HuH-7 (cell line): ENCODE data around the gene EPS8.

ENCODE experiments used
- DNase-seq: peaks from one replicate; pipeline ENCODE4 v3.0.0; 2011; ENCODE audit warnings: low spot score

Gene EPS8

DNA sequence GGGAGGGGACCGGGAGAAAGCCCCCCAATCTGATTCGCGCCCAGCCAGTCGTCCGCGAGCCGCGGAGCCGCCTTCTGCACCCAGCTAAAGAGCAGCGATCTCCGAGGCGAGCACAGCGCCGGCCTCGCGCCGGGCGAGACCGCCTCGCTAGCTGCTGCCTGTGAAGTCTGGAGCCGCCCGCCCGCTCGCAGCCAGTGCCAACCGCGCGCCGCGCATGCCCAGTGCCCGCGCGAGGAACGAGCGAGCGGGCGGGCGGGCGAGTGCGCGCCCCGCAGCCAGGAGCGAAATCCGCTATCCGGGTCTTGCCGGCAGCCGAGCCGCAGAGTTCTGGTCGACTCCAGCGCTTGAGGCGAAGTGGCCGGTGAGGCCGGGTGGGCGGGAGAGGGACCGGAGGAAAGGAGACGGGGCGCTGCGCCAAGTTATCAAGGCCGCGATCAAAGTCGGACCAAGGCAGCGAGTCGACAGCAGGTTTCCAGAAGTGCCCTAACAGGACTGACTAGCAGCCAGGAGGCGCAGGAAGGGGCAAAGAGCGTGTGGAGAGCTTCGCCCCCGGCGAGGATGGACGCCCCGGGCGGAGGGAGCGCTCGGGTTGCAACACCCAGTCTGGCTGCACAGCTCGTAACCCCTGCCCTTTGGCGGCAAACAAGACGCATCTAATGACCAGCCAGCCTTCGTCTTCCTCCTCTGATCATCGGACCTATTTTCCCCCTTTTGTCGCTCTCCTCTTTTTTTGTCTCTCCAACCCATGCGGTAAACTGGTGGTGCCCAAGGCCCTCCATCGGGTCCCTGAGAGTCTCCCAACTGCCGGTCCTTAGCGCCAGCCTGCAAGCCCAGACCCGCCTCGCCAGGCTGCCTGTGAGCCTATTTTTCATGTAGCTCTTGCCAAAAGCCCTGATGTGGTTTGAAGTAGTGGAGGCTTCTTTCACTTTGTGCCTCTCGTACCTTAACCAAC, at the start of gene EPS8:
Gene EPS8 (minus strand): TSS at position 169 of the 952 bp plus-strand sequence. CDS start 106,437 bp downstream, outside the sequence.
- peak; percentile 72 for DNase-seq

DNA sequence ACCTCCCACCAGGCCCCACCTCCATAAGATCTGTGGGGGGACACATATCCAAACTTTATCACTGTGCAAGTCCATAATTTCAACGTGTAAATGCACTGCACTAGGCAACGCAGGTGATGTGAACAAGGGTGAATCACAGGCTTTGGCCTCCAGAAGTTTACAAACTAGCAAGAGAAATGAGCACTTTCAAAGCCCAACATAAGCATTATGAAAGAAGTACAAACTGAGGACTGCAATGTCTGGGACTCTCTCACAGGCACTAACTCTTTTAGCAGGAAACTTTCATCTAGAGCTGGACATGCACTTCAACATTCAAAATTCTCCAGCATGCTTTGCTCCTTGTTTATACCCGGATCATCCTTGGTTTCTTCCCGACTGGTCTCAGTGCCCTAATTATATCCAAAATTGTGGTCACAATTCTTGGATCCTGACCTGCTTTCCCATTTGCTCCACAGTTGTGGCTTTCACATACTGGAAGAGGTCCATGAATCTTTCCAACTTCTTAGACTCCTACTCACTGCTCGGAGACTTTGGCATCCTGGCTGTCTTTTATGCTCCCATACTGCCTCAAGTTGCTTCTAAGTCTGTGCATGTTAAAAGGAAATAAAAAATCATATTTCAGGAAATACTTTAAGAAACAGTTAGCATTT, 48.1 kb upstream of the EPS8 start:
- no peak for DNase-seq

DNA sequence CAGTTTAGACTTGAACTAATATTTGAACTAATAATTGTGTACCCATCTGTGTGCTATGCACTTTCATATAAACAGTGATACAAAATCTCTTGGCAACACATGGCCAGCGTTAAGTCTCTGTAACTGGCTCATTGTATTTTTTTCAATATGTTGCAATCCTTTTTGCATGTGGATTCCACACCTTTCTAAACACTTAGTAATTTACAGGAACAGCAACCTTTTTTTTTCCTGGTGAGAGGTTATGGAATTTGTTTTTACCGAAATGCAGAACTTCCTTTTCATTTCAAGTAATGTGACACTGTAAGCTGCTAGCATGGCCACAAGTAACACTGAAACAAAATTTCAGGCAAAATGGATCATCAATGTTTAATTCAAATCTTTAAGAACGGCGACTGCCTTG, 45.4 kb upstream of the EPS8 start:
- no peak for DNase-seq

DNA sequence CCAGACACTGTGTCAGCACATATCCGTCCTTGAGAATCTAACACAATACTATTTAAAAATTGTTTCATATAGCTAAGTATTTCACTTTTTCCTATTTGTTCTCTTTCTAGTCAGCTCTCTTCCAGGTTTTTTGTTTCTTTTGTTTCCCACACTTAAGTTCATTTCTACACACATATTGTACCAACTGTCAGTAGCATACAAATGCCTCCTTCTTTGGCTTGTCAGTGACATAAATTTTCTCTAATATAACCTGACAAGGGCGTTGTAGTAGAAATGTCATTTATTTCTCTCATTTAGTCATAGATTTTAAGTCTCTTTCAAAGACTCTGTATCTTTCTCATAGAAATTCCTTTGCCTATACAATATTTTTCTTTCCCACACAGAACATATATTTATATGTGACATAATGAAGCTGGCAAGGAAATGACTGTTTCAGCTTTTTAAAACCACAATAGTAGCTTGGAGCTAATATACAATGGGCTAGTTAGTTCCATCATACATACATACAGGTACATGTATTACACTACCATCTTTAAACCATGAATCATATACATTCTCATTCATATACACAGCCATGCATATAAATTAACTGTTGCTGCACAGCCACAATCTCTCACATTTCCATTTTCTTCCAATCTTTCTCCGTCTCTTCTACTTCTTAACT, 42.3 kb upstream of the EPS8 start:
- DNase-seq, result no peak

DNA sequence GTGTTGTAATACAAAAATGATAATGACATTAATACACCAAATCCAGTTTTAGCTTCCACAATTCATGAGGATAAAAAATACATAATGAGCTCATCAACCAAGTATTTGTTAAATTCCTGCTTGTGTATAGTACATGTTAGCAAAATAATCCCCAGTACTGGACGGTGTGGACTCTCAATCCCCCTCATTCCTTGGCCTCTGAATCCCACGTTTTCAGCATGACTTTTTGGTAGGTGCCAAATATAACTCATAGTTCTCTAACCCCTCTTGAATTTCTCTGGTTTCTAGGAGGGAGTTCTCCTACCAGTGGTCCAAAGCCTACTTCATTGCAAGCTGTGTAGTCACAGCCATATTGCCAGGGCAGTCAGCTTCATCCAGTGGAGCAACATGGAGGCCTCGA, 41.4 kb upstream of the EPS8 start:
- DNase-seq, result no peak

DNA sequence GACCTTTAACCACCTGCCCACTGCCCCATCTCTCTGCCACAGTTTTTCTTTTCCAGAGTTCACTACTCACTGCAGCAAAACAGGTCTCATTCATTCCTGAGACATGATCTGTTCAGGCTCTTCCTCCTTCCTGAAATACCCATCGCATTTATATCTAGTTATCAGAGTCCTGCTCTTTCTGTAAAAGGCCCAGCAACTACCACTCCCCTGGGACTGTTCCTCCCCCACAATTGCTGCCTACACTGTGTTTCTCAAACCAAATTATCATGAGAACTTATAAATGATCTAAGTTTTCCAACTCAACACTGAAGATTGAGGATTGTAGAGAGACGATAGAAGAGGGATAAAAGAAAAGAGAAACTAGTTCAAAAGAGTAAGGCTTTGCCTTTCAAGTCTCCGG, 40.8 kb upstream of the EPS8 start:
- DNase-seq, result no peak

DNA sequence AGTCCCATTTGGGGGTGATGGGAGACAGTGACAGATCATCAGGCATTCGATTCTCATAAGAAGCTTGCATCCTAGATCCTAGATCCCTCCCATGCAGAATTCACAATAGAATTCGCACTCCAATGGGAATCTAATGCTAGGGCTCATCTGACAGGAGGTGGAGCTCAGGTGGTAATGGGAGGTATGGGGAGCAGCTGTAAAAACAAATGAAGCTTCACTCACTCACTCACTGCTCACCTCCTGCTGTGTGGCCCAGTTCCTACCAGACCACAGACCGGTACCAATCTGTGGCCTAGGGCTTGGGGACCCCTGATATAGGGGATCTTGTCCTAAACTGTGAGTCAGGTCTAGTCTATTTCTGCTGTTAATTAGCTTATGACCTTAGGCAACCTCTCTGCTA, 40.1 kb upstream of the EPS8 start:
- no peak for DNase-seq

DNA sequence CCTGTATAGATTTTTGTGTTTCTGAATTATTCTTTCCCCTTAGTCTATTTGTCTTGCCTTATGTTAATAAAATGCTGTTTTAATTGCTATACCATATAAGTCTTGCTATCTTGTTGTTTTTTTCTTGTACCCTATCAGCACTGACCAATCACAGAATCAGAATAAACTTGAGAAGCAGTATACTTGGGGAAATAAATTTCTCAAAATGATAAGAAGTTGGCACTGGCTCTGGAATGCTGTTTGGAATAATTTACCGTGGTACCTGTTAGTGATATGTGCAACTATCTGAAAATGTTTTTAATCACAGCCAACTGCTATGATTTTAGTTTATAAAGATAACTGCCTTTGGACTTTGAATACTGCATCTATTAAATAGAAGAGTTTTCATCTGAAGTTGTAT, 37.9 kb upstream of the EPS8 start:
- no peak for DNase-seq

DNA sequence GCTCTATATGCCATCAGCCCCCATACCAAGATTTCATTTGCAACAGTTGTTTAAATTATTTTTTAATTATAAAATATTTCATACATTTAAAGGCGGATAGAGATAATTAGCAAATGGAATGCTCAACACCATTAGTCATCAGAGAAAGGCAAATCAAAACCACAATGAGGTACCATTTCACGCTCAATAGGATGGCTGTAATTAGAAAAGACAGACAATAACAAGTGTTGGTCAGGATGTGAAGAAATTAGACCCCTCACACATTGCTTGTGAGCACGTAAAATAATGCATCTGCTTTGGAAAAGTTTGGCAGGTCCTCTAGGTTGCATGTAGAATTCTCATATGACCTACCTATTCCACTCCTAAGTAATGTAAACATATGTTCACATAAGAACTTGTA, 35.3 kb upstream of the EPS8 start:
- DNase-seq, result no peak

DNA sequence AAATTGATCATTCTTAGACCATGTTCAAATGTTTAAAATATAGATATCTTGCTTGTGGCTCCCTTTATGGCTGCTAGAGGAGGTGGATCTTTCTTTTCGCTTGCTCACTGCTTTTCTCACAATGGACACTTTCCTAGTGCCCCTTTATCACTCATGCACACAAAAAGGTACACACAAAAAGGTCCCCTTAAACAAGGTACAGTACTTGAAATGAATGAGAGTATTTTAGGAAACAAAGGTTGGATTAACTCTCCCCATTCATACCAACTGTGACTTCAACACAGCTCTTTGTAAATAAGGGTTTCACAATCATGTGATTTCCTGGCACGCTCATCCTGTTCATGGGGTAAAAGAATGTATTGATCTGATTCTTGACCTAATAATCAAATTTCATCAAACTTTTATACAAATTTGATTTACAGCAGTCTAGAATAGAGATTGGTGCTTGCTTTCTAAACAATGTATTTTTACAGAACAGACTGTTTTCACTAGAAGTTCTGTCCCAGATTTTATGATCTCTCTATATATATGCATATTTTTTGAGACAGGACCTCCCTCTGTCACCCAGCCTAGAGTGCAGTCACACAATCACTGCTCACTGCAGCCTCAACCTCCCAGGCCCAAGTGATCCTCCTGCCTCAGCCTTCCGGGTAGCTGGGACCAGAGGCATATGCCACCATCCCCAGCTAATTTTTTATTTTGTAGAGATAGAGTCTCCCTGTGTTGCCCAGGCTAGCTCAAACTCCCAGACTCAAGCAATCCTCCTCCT, 34.4 kb upstream of the EPS8 start:
- peak; percentile 25 for DNase-seq

DNA sequence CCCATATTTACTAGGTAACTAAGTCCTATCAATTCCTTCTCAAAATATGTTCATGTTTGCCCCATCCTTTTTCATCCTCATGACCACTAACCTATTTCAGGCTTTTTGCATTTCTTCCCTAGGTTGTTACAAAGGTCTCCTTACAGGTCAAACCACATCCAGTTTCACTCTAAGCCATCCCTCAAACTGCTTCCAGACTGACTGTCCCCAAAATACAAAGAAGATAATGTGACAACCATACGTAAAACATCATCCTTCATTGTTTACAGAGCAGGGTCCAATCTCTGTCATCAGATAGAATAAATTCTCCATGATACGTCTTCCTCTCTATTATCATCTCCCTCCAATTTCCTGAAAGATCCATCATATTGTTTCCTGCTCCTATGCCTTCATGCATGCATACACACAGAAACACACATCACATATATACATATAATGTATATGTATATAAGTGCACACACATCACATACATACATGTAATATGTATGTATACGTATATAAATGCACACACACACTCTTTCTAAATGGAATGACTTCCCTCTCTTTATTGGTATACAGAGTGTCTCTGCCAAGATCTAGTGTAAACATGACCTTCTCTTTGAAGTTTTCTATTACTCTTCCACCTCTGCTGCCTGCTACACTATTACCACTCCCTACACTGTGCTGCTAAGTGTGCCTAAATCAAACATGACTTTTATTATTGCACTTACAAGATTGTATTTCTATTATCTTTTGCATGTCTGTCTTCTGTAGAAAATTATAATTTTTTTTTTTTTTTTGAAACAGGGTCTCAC, 30.7 kb upstream of the EPS8 start:
- DNase-seq, result peak; percentile 39

DNA sequence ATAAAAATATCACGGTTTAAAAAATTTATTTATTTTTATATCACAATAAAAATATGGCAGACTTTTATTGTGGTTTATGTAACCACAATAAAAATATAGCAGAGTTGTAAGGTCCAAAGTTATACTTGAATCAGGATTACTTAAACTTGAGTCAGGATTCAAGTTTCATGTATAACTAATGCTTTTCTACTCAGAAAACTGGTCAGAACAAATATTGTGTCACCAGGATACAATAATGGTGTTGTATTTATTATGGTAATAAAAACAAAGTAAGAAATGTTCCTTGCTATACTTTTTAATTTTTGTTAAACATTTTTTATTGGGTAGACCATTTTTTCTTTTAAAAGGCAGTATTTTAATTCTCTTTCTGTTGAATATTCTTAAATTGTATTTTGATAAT, 29.2 kb upstream of the EPS8 start:
- DNase-seq, result no peak

DNA sequence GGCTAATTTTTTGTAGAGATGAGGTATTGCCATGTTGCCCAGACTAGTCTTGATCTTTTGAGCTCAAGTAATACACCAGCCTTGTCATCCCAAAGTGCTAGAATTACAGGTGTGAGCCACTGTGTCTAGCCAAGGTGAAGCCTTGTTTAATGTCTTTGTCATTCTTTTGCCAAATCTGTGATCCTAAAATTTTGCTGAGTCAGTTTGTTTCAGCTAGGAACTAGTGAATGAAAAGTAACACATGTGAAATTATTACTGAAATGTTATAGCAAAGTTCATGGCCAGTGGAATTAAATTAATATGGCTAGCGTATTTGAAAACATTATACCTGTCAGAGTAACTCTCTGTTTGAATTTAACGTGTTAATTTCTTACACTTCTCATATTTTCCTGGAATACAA, 26.5 kb upstream of the EPS8 start:
- DNase-seq, result no peak

DNA sequence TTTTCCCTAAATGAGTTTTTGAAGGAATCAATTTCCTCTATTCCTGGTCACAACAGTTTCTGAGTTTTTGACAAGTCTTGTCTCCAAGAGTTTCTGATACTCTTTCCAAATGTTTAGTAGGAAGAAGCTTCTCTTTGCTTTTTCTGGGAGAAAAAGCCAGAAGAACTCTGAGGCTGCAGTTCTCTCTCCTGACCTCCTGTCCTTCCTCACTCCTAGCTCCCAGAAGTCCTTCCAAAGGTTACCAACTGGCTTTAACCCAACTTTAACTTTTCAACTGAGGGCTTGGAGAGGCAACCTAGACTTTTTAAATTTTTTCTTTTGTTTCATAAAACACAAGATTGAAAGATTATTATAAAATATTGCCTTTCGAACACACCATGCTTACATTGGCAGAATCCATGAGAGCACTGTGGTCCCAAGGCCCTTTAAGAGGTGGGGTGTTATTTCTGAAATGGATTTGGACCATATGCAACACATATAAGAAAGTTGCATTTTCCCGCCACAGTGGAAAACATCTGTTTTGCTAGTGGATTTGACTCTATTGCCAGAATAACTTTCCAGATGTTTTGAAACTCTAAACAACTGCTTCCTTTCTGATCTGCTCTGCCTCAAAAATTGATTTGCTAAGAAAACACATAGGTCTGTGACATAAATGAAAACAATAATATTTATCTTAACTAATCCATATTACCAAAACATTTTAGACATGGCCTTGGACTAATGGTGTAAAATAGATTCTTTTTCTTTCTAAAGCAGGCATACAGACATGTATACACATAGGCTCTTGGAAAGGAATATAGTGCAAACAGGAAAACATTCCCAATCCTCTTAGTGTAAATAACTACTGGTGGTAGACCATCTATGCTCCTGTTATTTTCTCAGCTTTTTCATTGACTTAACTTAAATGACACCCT, 22.3 kb upstream of the EPS8 start:
- DNase-seq, result no peak

DNA sequence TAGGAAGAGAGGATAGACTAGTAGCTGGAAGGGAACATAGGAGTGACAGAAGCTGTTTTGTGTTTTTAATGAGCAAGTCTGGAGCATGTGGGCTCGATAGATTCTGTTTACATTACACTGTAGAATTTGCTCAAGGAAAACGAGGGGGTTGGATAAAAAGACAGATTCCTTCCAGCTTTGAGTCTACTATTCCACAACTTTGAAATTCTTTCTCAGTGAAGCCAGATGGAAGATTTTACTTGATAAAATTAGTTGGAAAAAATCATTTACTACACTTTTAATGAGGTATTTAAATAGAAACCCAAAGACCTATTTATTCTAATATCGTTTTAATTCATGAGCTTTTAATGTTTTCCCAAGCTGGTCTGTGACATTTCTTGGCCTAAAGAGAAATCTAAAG, 19.5 kb upstream of the EPS8 start:
- DNase-seq, result no peak

DNA sequence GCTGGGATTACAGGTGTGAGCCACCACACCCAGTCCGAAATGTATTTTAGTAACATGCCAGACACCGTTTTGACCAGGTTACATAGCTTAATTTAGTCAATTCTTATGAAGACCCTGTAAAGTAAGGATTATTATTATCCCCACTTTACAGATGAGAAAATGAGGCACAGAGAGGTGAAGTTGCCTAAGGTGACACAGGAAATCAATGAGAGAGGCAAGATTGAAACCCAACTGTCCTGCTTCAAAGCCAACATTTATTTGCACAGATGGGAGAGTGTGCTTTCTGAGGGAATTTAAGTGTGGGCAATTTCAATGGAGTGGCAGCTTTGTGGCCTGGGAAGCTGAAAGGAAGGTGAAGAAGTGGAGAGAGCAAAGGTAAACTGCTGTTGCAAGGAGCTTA, 19.1 kb upstream of the EPS8 start:
- DNase-seq, result no peak

DNA sequence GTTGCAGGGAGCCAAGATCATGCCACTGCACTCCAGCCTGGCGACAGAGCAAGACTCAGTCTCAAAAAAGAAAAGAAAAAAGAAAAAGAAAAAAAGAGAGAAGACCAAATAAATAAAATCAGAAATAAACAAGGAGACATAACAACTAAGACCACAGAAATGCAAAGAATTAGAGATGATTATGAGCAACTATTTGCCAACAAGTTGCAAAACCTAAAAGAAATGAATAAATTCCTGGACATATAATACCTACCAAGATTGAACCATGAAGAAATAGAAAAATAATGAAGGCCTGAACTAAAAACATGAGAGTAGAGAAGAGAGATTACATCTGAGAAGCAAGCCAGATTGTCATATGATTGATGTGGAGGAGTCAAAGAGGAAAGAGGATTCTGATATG, 17.6 kb upstream of the EPS8 start:
- DNase-seq, result no peak

DNA sequence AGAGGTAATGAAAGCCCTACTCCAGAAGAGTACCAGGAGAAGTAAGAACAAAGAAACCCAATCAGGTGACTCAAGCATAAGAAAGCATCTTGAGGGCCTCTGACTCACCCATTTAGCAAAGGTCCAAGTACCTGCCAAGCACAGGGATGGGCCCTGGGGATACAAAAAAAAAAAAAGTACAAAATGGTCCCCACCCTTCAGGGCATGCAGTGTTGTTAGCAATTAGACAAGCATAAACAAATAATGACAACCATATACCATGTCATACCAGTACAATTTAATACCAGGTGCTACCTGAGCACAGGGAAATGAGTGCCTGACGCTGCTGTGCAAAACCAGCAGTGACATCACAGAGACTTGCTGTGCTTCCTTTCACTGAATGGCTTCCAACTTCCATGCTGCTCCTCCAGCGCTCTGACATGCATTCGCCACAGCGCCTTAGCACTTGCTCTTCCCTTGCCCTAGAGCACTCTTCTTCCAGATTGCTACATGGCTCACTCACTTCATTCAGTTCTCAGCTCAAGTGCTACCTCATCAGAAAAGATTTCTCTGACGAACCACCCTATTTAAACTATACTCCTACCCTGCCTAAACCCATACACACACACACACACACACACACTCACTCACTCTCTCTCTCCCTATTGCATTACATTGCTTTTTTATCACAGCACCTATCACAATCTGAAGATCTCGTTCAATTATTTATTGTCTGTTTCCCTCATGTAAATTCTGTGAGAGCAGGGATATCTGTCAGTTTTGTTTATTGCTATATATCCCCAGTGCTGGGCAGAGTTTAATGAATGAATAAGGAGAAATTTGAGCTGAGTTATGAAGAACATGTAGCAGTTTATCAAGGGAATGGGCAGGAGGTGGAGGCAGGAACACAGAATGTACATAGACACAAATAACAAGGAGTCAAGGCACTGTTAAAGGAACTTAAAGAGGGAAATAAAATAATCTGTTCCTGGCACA, 12.9 kb upstream of the EPS8 start:
- no peak for DNase-seq

DNA sequence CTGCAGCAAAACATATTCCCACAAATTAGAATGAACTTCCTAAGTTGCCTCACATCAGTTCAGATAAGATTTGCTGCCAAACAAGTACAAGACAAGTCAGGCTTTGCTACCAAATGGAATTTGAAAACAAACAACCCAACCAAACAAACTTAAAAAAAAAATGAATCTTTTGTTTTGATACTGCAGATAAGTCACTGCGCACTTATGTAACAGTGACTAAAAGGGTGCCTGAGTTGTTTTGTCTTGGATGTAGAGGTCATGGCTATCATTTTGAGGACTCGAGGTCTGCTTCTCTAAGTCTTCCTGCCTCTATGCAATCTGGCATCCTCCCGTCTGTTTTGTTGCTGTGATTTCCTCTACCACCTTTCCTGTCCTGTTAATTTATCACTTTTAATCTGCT, 11.1 kb upstream of the EPS8 start:
- no peak for DNase-seq
